Measurements from ENCODE around the gene ZNF530.

DNA sequence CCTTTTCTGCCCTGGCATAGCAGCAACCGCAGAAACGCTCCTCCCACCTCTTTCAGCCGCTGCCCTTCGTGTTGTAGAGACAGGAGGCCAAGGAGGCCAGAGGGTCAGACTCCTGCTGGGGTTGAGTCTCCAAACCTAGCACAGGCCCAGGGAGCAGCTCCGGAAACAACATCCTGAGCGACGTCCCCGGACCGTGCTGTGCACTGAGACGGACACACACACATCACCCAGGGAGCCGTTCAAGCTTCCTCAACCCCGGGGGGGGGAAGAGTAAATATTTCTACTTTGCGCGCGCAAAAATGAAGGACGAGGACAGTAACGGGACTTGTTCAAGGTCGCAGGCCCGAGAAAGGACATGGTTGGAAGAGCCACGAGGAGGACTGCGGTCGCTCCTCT is 40.7 kb upstream of the ZNF530 start:
- TF ChIP-seq, protein P1, sequence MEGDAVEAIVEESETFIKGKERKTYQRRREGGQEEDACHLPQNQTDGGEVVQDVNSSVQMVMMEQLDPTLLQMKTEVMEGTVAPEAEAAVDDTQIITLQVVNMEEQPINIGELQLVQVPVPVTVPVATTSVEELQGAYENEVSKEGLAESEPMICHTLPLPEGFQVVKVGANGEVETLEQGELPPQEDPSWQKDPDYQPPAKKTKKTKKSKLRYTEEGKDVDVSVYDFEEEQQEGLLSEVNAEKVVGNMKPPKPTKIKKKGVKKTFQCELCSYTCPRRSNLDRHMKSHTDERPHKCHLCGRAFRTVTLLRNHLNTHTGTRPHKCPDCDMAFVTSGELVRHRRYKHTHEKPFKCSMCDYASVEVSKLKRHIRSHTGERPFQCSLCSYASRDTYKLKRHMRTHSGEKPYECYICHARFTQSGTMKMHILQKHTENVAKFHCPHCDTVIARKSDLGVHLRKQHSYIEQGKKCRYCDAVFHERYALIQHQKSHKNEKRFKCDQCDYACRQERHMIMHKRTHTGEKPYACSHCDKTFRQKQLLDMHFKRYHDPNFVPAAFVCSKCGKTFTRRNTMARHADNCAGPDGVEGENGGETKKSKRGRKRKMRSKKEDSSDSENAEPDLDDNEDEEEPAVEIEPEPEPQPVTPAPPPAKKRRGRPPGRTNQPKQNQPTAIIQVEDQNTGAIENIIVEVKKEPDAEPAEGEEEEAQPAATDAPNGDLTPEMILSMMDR (IDR thresholded peaks at IDR 0.05), result no peak
- no peak for TF ChIP-seq POLR2A (IDR thresholded peaks at IDR 0.05)
- TF ChIP-seq EP300 (IDR thresholded peaks at IDR 0.05), result no peak

All from ovary (tissue), 3 donors.